Measurements from ENCODE around the gene PGP.

The PGP gene

DNA sequence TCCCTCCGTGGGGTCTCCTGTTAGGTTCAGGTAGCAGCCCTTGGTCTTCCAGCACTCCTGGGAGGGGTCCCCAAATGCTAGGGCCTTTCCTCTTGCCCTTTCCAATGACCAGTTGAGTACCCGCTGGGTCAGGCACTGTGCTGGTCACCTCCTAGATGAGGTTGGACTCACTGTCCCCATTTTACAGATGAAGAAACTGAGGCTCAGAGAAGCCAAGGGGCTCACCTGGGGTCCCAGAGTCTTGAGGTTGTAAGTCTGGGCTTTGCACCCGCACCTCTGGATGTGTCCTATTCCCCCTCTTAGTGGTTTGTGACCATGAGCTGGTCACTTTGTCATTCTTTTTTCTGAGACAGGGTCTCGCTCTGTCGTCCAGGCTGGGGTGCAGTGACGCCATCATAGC, 16.9 kb downstream of the PGP start:
- no peak for DNase-seq

DNA sequence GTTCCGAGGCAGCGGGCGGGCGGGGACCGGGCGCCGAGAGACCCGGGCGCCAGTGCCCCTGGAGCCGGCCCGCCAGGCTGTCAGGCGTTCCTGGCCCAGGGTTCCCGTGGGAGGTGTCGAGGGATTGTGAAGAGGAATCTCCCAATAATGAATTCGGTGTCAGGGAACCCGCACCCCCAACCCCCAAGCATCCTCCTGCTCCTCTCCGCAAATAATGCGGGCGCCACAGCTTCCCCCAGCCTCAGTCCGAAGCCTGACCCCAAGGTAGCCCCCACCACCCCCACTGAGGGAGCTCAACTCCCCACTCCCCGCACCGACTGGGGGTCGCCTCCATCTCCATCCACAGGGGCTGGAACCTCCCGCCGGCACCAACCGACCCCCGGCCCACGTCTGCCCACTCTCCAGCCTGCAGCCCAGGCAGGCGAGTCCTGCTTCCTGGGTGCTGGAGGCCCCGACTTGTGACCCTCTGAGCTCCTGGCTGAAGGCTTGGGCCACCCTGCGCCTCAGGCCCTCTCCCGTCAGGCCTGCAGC, 17.6 kb downstream of the PGP start:
- no peak for DNase-seq

DNA sequence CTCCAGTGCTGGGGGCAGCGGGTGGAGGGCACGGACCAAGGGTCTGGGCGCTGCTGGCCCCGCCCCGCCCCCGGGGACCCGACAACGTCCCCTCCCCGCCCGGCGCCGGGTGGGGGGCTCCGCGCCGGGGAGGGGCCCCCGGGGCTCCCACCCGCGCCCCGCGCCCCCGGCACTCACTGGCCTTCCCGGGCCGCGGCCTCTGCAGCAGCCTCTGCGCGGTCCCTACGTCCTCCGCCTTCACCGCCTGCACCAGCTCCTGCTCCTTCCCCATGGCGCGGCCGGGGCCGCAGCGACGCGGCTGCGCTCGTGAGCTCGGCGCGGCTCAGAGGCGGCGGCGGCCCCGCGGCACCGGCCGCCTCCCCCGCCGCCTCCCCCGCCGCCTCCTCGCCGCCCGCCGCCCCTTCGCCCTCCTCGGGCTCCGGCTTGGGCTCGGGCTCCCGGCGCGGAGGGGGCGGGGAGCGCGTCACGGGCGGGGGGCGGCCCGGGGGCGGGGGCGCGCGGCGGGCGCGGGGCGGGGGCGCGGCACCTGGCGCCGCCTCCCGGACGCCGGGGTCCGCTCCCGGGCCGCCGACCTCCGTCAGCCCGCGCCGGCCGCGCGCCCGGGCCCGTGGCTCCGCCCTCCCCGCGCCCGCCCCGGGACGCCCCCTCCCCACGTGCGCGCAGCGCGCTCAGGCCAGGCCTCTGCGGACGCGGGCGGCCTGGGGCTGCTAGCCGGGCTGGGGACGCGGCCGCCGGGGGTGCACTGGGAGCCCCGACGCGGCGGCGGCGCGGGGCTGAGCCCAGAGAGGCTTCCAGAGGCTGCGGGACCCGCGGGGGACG, 18.3 kb downstream of the PGP start, which contains the start of gene CASKIN1:
CASKIN1 (minus strand) TSS at position 444 of the 819 bp plus-strand sequence; CDS start at position 271, 173 bp downstream.
- DNase-seq: no peak

DNA sequence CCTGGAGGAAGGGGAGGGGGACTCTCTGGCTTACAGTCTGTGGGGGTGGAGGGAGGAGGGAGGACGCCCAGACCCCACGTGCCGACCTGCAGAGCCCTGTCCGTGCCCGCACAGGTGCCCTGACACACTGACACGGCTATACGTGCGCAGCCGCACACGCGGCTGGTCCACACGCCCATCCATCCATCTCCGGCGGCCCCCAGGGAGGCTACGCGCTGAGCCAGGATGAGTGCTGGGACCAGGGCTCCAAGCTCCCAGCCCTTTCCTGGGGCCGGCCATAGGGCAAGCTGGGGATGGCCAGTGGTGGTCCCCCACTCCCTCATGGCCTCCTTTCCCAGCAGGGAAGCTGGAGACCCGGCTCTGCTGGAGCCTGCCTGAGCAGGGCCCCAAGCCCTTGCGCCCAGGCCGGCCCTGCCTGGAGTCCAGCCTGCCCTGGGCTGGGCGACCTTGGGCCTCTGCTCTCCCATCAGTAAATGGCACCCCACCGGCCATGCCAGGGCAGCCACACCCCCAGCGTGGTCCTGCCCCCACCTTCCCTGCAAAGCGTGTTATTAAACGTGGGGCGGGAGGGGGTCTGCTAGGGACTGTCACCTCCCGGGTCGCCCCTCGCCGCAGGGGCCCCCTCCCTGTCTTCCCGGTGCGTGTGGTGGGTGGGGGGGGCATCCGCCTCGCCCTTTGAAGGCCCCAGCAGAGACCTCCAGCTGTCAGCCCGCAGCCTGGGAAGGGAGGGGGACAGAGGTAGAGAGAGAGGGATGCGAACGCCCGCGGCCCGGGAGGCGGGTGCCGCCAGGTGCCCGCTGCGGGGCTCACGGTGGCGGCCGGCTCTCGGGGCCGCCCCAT, 19.1 kb downstream of the PGP start:
- no peak for DNase-seq

DNA sequence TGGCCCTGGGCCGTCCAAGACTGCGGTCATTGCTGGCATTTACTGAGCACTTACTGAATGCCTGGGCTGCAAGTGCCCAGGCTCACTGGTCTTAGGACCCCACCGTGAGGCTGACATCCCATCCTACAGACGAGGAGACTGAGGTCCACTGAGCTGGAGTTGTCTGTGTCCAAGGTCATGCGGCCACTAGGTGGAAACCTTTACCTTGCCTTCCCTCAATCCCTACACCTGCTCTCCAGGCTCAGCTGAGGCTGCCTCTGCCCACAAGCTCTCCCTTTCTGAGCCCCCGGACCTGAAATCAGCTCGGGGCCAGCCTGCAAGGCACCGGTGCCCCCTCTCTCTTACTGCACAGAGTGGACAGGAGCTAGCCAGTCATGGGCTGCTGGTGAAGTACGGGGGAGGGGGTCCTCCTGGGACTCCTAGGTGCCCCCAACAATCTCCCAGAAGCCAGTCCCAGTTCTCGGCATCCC, 19.8 kb downstream of the PGP start:
- no peak for DNase-seq

DNA sequence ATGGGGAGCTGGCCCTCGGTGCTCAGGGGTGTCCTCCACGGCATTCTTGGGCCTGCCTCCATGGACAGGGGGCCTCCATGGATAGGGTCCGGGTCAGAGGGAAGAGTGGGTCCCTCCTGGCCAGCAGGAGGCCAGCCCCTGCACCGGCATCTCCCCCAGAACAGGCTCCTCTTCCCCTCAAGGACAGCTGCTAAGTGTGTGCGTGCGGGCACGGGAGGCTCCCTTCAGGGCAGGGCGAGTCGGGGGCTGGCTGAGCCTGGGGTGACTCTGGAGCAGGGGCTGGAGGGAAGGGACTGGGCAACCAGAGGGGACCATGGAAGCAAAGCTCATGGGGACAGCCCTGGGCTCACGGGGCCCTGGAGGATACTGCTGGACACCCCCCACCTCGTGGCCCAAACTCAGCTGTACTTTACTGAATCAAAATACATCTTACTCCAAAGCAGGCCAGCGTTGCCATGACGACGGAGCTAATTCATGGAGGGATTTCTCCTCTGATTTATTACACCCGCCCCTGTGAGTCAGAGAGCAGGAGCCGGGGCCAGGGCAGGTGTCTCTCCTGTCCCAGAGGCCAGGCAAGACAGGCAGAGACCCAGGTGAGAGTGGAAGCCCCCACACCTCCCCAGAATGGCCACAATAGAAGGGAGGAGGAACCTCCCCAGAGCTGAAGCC, 20.3 kb downstream of the PGP start:
- no peak for DNase-seq

DNA sequence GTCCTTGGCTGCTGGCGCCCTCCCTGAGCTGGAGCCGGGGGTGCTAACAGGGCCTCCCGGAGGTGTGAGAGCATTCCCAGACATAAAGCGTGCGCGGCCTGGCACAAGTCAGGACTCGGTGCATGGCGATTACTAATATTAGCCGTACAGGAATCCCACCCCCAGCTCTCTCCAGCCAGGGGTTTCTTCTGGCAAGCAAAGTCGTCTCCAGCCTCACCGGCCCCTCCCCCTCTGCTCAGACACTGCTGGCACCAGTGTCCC, 23.3 kb downstream of the PGP start:
- no peak for DNase-seq

DNA sequence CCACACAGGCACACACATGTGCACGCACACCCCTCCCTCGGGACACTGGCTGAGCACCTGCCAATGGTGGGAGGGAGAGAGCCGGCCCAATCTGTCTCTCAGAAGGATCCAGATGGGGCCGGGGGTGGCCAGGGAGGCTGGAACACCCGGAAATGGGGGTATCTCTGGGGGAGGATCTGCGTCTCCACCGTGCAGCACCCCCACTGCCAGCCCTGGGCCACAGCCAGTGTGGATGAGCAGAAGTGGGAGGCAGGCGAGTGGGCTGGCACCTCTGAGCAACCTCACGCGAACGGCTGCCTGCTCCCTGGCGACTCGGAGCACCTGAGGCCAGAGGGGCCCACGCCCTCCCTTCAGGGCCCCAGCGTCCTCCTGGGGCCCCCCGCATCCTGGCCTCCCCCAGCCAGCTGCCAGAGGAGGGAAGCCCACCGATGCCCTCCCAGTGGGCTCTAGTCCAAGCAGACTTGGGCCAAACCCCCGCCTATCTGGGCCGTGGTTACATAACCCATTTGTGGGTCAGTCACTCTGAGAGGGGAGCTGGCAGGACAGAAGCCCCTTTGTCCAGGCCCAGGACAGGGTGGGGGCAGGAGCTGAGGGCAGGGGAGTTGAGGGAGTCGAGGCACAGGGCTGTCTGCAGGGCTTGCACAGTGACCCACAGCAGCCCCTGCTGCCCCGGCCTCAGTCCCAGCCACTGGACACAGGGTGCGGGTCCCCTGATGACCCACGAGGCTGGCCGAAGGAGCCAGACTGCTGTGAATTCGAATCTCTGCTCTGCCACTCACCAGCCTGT, 23.8 kb downstream of the PGP start:
- no peak for DNase-seq

DNA sequence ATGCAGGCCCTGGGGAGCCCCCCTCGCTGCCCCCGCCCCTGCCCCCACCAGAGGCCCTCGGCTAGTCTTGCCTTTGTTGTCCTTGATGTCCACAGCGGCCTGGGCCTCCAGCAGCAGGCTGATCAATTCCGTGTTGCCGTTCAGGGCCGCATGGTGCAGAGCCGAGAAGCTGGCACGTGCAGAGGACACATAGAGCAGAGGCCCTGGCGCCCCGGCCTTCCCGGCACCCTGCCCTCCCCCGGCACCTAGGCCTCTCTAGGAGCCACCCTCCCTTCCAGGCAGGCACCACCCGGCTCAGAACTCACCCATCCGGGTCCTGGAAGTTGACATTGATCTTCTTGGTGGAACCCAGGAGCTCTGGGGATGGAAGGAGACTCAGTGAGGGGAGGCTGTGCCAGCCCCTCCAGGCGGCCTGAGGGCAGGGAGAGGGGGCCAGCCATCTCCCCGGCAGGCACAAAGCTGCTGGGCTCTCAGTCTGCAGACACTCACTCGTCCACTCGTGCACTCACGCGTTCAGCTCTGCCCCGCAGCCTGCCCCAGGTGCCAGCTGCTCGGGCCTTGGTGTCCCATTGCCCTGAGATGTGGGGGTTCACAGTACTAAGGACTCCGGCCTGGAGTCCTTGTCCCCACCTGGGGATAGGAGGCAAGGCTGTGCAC, 24.5 kb downstream of the PGP start:
- DNase-seq: no peak

DNA sequence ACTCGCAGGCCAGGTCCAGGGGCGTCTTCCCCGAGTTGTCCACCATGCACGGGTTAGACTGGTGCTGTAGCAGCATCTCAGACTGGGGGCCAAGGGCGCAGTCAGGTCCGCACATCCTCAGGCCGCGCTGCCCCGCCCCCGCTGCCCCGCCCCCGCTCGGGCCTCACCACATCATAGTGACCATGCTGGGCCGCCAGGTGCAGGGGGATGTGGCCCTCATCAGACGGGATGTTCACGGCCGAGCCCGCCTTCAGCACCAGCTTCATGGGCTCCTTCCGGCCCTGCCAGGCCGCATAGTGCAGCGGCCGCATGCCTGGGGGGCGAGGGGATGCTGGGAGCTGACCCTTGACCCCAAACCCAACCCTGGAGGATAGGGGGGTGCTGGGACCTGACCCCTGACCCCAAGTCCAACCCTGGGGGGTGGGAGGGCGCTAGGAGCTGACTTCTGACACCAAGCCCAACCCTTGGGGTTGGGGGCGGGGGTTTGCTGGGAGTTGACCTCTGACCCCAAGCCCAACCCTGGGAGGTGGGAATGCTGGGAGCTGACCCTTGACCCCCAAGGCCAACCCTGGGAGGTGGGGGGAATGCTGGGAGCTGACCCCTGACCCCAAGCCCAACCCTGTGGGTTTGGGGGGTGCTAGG, 25.3 kb downstream of the PGP start:
- DNase-seq: no peak

DNA sequence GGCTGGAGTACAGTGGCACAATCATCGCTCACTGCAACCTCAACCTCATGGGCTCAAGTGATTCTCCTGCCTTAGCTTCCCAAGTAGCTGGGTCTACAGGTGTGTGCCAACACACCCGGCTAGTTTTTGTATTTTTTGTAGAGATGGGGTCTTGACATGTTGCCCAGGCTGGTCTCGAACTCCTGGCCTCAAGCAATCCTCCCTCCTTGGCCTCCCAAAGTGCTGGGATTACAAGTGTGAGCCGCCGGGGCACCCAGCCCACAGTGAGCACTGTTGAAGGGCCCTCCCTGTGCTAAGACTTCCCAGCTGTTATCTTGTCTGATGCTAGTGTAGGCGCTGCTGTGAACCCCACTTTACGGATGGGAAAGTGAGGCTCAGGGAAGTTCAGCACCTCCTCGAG, 26.2 kb downstream of the PGP start:
- no peak for DNase-seq

DNA sequence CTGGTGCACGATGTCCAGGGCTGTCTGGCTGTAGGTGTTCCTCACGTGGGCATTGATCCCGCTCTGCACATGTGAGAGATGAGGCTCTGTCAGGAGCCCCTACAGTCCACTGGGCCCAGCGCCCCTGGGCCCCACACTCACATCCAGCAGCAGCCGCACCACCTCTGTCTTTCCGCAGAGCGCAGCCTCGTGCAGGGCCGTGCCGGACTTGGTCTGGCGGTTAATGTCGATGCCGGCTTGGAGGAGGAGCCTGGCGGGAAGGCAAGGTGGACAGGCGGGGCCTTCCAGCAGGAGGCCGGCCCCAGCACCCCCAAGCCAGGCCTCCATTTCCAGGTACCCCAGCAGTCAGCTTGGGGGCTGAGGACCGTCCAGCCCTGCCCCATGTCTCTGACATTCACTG, 27.4 kb downstream of the PGP start:
- no peak for DNase-seq

DNA sequence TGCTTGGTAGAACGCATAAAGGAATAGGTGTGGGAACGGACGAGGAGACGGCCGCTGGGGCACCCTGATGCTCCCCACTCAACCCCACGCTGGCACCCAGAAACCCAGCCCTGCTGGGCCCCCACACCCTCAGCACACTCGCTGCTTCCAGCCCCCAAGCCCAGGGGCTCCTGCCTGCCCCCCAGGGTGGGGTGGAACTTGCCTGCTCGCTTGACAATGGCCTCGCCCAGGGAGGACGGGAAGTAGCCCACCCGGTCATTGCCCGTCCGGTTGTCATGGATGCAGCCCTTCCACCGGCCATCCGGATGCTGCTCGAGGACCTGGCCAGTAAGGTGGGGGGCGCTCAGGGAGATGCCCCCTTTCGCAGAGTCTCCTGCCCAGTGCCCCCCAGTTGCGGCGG, 28.1 kb downstream of the PGP start:
- DNase-seq: no peak

DNA sequence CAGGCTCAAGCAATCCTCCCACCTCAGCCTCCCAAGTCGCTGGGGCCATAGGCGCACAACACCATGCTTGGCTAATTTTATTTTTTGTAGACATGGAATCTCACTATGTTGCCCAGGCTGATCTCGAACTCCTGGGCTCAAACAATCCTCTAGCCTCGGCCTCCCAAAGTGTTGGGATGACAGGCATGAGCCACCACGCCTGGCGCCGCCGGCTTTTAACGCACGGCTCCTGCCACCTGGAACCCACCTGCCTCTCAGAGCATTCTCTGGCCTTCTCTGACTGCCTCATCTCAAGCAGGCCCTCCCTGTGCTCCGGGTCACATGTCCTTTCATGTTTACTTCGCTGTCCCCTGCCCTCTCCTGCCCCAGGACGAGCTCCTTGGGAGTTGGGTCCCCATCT, 28.6 kb downstream of the PGP start:
- no peak for DNase-seq

DNA sequence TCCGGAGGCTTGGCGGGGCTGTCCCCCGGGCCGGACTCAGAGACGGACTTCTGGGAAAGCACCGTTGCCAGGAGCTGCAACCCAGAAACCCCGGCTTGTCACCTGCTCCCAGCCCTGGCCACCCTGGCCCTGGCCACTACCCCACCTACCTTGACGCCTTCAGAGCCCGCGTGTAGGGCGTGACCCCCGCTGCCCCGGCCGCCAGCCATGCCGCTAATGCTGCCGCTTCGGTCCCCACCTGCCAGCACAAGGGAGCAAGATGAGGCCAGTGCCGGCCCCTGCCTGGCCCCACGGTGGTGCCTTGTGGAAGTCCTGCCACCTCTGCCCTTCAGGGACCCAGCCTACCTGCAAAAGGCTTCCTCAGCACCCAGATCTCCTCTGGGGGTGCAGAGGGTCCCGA, 29.7 kb downstream of the PGP start:
- DNase-seq: no peak

DNA sequence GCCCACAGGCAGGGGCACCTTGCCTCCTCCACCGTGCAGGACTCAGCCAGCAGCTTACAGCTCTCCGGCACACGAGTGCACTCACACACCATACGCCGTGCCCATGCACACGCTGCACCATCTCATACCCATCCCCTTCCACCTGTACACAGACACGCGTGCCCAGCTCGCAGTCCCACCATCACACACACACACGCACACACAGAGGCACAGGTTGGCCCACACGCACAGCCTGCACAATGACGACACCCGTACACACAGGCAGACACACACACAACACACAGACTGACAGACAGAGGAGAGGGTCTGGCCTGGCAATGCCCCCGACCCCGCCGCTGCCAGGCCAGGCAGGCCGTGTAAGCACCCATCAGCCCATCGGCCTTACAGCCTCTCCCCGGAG, 30.3 kb downstream of the PGP start:
- DNase-seq: no peak

DNA sequence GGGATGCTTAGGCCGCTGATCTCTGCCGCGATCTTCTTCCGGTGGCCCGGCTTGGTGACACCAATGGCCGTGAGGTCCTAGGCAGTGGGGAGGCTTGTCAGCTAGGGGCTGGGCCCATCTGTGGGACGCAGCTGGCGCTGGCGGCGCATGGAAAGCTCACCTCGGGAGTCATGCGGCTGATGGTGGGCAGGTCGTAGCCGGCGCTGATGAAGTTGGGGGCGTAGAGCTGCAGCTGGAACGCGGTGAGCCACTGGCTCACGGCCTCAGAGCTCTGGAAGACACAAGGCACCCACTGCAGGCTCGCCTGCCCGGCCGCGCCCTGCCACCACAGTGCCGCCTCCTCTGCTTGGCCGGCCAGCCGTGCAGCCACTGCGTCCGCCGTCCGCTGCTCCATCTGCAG, 31.0 kb downstream of the PGP start:
- DNase-seq: no peak

DNA sequence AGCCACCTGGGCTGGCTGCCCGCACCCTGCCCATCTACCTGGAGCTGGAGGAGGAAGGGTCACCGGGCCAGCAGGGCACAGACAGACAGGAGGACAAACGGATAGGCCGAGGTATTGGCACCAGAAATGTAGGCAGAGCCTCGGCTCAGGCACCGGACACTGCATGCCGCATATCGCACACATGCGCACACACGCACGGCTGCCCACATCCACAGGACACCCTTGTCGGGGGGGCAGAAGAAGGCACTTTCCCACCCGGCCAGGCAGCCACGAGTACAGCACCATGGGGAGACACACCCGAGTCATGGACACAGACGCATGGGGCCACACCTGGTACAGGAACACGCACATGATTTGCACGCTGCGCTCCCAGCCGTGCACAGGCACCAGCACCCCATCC, 32.7 kb downstream of the PGP start:
- no peak for DNase-seq

DNA sequence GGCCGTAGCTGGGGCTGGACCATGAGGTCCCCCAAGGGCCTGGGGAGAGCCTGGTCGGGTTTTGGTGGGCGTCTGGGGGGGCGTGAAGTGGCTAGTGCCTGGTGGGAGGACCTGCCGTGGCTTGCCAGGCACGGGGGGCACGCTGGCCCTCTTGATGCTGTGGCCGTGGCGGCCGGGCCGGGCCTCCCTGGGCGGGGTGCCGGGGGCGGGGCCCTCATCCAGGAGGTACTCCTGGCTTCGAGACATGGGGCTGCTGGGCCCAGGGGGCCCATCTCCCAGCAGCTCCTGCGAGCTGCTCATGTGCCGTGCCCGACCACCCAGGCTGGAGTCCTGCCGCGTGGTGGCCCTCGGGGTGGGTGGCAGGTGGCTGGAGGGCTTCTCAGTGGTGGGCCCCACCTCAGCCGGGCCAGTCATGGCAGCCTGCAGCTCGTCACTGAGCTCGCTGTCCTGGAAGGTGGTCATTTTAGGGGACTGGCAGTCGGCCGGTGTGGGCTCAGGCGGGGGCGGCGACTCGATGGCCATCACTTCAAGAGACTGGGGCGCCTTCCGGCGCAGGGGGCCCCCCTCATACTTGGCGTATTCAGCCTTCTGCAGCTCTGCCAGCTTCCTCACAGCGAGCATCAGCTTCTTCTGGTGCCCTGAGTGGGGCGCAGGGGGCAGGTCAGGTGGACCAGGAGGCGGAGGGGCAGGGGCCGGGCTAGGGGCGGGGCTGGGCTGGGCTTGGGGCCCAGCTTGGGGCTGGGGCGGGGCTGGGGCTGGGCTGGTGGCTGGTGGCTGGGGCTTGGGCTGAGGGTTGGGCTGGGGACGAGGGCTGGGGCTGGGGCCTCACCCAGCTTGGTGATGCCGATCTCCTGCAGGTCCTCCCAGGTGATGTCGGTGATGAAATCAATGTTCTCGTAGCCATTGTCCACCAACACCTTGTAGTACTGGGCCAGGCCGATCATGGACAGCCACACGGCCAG, 33.4 kb downstream of the PGP start:
- no peak for DNase-seq

DNA sequence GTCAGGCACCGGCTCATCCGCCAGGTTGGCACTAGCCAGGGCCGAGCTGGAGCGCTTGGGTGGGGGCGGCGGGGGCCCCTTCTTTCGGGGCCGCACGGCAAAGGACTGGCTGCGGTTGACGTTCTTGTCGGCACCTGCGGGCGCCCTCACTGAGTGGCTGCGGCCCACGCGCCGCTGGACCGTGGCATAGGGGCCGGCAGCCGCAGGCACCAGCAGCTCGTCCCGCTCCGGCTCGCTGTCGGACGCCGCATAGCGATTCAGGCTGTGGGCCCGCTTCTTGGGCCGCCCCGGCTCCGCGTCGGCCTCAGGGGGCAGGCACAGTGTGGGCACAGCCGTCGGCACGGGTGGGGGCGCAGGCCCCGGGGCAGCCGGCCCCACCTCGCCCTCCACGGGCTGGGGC, 34.2 kb downstream of the PGP start:
- DNase-seq: no peak

Data from NCI-H446 treated with DMSO at 0.1 percent for 48 hours (cell line).